ENCODE data around the gene CYTH4. TPM values are rescaled to one million over a fixed set of nuclear protein-coding genes. Genes with fewer than 3 reads are reported as not detected.

The CYTH4 gene
- total RNA-seq, 4 donors from 2014 or later, result 1.4 to 13.1 (median 3.0) TPM

- DNase-seq (ENCODE audit: low spot score in 2 of 2), result peak; percentile 63 to 92
- no peak for TF ChIP-seq CTCF (IDR thresholded peaks at IDR 0.05)
- 60 to 63% methylated on average over 14 to 16 of the region's 16 CpGs for WGBS, 2 donors
- intact Hi-C loops (cut with DNase I; ENCODE audit: low total_unique reads), result no loop called here
- H3K4me3 ChIP-seq (ENCODE audit: low read depth, poor library complexity, severe bottlenecking), result no peak overlapping the region
Measured at GRCh38 chr22:37242395-37242918, 39.9 kb upstream of the CYTH4 start.

- no peak for DNase-seq (ENCODE audit: low spot score in 2 of 2)
Measured at GRCh38 chr22:37243402-37244113, 38.8 kb upstream of the CYTH4 start.

GRCh38 chr22:37244114-37244921, 38.0 kb upstream of the CYTH4 start, which contains the start of gene RAC2:
Gene RAC2, minus strand, starts transcription at chr22:37244269. Its CDS starts 121 bp downstream, at chr22:37244148.
- WGBS, 2 donors, result 9 to 17% methylated on average over 20 to 23 of the region's 23 CpGs
- peak within 1 kb of the TSS; percentile 4 for H3K4me3 ChIP-seq (ENCODE audit: low read depth, poor library complexity, severe bottlenecking)
- peak; percentile 55 to 93 for DNase-seq (ENCODE audit: low spot score in 2 of 2)
- intact Hi-C loops (cut with DNase I; ENCODE audit: low total_unique reads), result no loop called here
- TF ChIP-seq CTCF (IDR thresholded peaks at IDR 0.05), result no peak

More at GRCh38 chr22:37243402-37244113, 38.8 kb upstream of the CYTH4 start:
- 29 to 30% methylated on average over 8 to 9 of the region's 12 CpGs for WGBS, 2 donors
- peak overlapping the region; percentile 4 for H3K4me3 ChIP-seq (ENCODE audit: low read depth, poor library complexity, severe bottlenecking)
- TF ChIP-seq POLR2A (IDR thresholded peaks at IDR 0.05) (no peak), CTCF (IDR thresholded peaks at IDR 0.05) (no peak)
- intact Hi-C loops (cut with DNase I; ENCODE audit: low total_unique reads), result no loop called here

- TF ChIP-seq CTCF (IDR thresholded peaks at IDR 0.05) (no peak), POLR2A (IDR thresholded peaks at IDR 0.05) (no peak)
Measured at GRCh38 chr22:37244922-37245722, 37.2 kb upstream of the CYTH4 start.

GRCh38 chr22:37245740-37246139, 36.6 kb upstream of the CYTH4 start:
- WGBS, 2 donors, result 66 to 71% methylated on average over 6 of the region's 6 CpGs
- TF ChIP-seq CTCF (IDR thresholded peaks at IDR 0.05) (no peak), POLR2A (IDR thresholded peaks at IDR 0.05) (no peak)
- intact Hi-C loops (cut with DNase I; ENCODE audit: low total_unique reads), result no loop called here
- H3K4me3 ChIP-seq (ENCODE audit: low read depth, poor library complexity, severe bottlenecking), result no peak overlapping the region
- no peak for DNase-seq (ENCODE audit: low spot score in 2 of 2)

More at GRCh38 chr22:37244922-37245722, 37.2 kb upstream of the CYTH4 start:
- intact Hi-C loops (cut with DNase I; ENCODE audit: low total_unique reads), result no loop called here
- no peak for DNase-seq (ENCODE audit: low spot score in 2 of 2)
- H3K4me3 ChIP-seq (ENCODE audit: low read depth, poor library complexity, severe bottlenecking), result no peak overlapping the region
- 69 to 70% methylated on average over 22 of the region's 22 CpGs for WGBS, 2 donors

Measured in lower leg skin (tissue), 4 donors.